Measurements from ENCODE around the gene ALDH1A2.

GRCh38 chr15:57924598-57924997, 140.9 kb downstream of the ALDH1A2 start:
- TF ChIP-seq REST (IDR thresholded peaks at IDR 0.05; ENCODE audit: insufficient read depth in 1 of 2, low read depth in 2 of 2, low read length in 2 of 2) (no peak), TAF1 (IDR thresholded peaks at IDR 0.05; ENCODE audit: borderline replicate concordance, insufficient read depth, low read length) (no peak), FOXP2 (optimal IDR thresholded peaks at IDR 0.05; ENCODE audit: borderline replicate concordance, extremely low read depth, extremely low read length, insufficient read depth) (no peak), SIN3A (IDR thresholded peaks at IDR 0.05; ENCODE audit: borderline replicate concordance, insufficient read depth, low read length) (no peak)

All from PFSK-1 (cell line).